ENCODE measurements around the gene NSMCE4A. TPM values are rescaled to one million over a fixed set of nuclear protein-coding genes. Genes with fewer than 3 reads are reported as not detected.
A peak's percentile ranks its signal among the peaks of the same experiment; 100 is the strongest.

Gene NSMCE4A
- total RNA-seq, 1 donor from 2014 or later: 46.7 TPM

DNA sequence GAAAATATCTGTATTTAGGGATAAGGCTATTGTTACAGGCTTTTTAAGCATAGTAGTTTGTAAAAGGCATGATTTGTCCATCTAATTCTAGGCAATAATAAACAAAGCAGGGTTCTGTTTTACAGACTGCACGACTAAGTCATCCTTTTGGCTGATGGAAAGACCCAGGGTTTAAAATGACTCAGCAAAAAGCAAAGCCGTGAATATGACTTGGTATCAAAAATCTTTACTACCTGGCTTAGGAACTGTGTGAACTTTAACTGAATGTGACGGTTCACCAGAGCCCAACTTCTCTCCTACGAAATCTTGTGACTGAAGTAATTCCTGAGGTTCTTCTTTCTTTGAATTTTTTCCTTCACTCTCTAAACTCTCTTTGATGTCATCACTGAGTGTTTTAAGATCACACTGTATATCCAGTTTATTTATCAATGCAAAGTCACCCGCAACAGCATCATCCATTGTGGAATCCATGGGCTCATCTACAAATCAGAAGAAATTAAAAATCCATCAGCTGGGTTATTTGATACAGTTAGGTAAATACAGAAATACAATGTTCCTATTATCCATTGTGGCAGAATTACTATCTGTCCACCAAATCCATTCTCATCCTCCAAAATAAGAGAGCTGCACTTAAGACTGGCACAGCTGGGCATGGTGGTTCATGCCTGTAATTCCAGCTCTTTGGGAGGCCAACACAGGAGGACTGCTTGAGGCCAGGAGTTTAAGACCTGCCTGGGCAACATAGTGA is 64.2 kb downstream of the NSMCE4A start:
- intact Hi-C loops (cut with DNase I): no loop called here
- ATAC-seq: peak; percentile 39
- DNase-seq (ENCODE audit: low spot score): no peak

Other genes starting within 250 kb of the NSMCE4A start
- 38.5 TPM for gene ATE1, start 47.2 kb downstream of the NSMCE4A start, total RNA-seq
- gene TACC2, start 13.9 kb upstream of the NSMCE4A start, total RNA-seq: 49.1 TPM